ENCODE results near the gene MPZL3.

DNA sequence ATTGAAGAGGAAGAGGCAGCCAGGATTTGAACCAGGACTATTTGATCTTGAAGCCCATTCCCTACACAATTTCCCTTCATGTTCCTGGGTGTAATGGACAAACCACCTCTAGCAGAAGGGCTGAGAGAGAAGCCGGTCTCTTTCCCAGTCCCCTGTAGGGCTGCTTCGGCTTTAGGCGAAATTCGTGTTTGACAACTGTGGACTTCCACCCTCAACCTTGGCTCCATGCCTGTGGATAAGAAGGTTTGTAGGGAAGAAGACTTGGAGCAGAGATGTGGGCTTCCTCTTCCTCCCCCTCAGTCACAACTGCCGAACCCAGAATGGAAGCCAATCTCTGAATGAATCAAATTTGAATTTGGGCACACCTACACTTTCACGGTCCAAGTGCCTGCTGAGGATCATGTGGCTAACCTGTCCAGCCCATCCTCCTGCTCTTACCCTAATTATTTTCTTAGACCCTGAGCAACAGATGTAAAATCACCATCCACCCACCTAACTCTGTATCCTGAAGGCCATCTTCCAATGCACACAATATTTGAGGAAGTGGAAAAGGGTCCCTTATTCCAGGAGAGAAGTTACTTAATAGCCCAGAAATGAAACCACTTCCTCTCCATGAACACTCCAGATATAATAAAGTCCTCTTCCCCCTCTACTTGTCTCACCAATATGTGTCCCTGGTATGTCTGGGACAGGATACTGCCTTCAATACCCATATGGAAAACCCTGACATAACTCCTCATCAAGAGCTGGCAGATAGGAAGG, 65.6 kb downstream of the MPZL3 start:
- TF ChIP-seq, protein P1, sequence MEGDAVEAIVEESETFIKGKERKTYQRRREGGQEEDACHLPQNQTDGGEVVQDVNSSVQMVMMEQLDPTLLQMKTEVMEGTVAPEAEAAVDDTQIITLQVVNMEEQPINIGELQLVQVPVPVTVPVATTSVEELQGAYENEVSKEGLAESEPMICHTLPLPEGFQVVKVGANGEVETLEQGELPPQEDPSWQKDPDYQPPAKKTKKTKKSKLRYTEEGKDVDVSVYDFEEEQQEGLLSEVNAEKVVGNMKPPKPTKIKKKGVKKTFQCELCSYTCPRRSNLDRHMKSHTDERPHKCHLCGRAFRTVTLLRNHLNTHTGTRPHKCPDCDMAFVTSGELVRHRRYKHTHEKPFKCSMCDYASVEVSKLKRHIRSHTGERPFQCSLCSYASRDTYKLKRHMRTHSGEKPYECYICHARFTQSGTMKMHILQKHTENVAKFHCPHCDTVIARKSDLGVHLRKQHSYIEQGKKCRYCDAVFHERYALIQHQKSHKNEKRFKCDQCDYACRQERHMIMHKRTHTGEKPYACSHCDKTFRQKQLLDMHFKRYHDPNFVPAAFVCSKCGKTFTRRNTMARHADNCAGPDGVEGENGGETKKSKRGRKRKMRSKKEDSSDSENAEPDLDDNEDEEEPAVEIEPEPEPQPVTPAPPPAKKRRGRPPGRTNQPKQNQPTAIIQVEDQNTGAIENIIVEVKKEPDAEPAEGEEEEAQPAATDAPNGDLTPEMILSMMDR (IDR thresholded peaks at IDR 0.05; ENCODE audit: borderline replicate concordance, extremely low read depth, low read length, poor library complexity, severe bottlenecking) = no peak
- no peak for TF ChIP-seq EZH2 (IDR thresholded peaks at IDR 0.05; ENCODE audit: borderline replicate concordance, low read depth, low read length, severe bottlenecking)

Data from DND-41 (cell line).